ENCODE results near the gene SENP3. TPM values are rescaled to one million over a fixed set of nuclear protein-coding genes. Genes with fewer than 3 reads are reported as not detected.

SENP3 gene
- total RNA-seq (2014; rRNA removed; shearing (Covaris generic); ENCODE audit: low replicate concordance) = 85.6 and 106 TPM in 2 replicates

DNA sequence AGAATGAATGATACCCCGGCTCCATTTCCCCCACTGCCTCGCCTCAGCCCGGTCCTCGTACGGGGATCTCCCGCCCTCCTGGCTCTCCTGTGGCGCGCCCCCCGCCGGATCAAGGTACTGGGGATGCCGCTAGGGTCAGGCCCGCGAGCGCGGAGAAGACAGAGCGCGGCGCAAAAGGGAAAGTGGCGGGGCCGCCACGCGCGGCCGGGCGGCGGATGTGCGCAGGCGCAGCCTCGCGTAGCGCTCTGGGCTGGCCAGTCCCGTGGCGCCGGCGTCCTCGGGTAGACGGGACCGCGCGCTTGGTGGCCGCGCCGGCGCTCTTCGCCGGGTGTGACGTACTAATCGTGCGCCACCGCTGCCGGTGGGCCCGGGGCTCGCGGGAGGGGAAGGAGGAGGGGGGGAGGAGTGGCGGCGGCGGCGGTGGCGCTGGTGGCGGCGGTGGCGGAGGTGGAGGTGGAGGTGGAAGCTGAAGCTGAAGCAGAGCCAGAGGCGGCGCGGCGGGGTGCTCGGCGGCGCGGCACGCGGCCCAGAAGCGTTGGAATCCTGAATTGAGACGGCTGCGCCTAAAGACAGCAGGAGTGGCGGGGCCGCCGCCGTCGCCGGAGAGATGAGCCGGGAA, at the start of gene SENP3:
Gene SENP3 (plus strand): TSS at position 331 of the 619 bp plus-strand sequence. CDS start 1,158 bp downstream, outside the sequence.
- Histone ChIP-seq H3K36me3 (peaks cover 13% of the 10 kb centered on the region), H3K27me3 (no peaks in the 10 kb centered on the region), H3K4me3 (peak within 1 kb of the TSS; percentile 71), H3K9me3 (no peaks in the 10 kb centered on the region)
- peak; percentile 87 for DNase-seq

DNA sequence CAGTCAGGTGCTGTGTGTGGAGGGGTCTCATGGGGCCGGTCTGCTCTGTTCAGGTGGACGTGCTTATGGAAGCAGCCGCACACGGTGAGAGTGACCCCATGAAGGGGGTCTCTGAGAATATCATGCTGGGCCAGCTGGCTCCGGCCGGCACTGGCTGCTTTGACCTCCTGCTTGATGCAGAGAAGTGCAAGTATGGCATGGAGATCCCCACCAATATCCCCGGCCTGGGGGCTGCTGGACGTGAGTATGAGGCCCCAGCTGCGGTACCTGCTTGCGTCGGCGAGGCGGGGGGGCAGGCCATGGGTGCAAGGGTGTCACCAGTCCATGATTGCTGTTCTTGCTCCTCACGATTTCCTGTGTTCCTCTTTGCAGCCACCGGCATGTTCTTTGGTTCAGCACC, 49.6 kb upstream of the SENP3 start:
- H3K9me3 ChIP-seq = no peaks in the 10 kb centered on the region
- H3K36me3 ChIP-seq = peaks cover 2% of the 10 kb centered on the region
- no peak overlapping the region for H3K4me3 ChIP-seq
- DNase-seq = no peak
- no peaks in the 10 kb centered on the region for H3K27me3 ChIP-seq

DNA sequence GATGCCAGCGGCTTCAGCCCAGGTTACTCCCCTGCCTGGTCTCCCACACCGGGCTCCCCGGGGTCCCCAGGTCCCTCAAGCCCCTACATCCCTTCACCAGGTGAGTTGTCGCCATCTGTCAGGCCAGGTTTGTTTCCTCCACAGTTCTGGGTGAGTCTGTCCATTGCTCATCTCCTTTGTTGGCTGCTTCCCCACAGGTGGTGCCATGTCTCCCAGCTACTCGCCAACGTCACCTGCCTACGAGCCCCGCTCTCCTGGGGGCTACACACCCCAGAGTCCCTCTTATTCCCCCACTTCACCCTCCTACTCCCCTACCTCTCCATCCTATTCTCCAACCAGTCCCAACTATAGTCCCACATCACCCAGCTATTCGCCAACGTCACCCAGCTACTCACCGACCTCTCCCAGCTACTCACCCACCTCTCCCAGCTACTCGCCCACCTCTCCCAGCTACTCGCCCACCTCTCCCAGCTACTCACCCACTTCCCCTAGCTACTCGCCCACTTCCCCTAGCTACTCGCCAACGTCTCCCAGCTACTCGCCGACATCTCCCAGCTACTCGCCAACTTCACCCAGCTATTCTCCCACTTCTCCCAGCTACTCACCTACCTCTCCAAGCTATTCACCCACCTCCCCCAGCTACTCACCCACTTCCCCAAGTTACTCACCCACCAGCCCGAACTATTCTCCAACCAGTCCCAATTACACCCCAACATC, 48.7 kb upstream of the SENP3 start:
- H3K27me3 ChIP-seq = no peaks in the 10 kb centered on the region
- no peaks in the 10 kb centered on the region for H3K9me3 ChIP-seq
- DNase-seq = no peak
- H3K4me3 ChIP-seq = no peak overlapping the region
- H3K36me3 ChIP-seq = peaks cover 2% of the 10 kb centered on the region

DNA sequence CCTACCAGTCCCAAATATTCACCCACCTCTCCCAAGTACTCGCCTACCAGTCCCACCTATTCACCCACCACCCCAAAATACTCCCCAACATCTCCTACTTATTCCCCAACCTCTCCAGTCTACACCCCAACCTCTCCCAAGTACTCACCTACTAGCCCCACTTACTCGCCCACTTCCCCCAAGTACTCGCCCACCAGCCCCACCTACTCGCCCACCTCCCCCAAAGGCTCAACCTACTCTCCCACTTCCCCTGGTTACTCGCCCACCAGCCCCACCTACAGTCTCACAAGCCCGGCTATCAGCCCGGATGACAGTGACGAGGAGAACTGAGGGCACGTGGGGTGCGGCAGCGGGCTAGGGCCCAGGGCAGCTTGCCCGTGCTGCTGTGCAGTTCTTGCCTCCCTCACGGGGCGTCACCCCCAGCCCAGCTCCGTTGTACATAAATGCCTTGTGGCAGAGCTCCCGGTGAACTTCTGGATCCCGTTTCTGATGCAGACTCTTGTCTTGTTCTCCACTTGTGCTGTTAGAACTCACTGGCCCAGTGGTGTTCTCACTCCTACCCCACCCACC, 47.8 kb upstream of the SENP3 start:
- no peak overlapping the region for H3K4me3 ChIP-seq
- H3K27me3 ChIP-seq = no peaks in the 10 kb centered on the region
- no peaks in the 10 kb centered on the region for H3K9me3 ChIP-seq
- H3K36me3 ChIP-seq = no peaks in the 10 kb centered on the region; the same call in none of the 2 replicates
- no peak for DNase-seq

GRCh38 chr17:7515911-7516610, 45.7 kb upstream of the SENP3 start:
- no peak for DNase-seq
- H3K27me3 ChIP-seq = no peaks in the 10 kb centered on the region
- H3K36me3 ChIP-seq = no peaks in the 10 kb centered on the region
- H3K4me3 ChIP-seq = no peak overlapping the region
- no peaks in the 10 kb centered on the region for H3K9me3 ChIP-seq

DNA sequence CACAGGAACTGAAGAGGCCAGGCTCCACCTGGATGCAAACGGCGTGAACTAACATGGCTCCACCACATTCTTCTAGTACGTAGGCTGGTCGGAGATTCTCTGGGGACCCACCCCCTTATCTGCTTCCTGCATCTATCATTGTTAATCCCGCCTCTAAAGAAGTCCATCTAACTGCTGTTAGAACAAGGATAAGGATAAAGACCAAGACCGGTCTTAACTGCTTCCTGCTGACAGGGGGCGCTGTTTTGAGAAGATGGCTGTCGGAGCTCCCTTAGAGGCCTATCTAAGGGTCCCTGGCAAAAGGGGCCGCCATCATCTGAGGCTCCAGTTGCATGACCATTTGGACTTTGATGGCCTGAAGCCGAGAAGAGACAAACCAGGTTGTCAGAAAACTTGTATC, 38.7 kb upstream of the SENP3 start:
- H3K27me3 ChIP-seq = no peaks in the 10 kb centered on the region
- H3K36me3 ChIP-seq = no peaks in the 10 kb centered on the region
- no peak for DNase-seq
- H3K4me3 ChIP-seq = no peak overlapping the region
- no peaks in the 10 kb centered on the region; the same call in 1 of the 2 replicates for H3K9me3 ChIP-seq

DNA sequence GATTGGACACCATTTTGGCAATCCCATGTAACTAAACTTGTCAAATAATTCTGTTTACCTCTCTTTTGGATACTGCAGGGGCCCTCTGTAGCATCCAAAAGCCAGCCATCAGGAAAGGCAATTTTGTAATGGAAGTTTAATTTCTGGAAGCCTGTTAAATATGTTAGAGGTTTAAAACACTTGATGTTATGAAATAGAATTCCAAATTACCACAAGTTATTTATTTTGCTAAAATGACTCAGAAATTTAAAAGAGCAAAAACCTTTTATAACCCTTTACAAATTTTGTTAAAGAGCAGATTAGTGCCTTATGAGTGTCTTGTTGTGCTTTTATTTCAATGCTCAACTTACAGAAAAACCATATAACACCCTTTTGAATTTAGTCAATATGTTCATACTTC, 32.9 kb upstream of the SENP3 start:
- DNase-seq = no peak
- no peaks in the 10 kb centered on the region for H3K36me3 ChIP-seq
- H3K27me3 ChIP-seq = no peaks in the 10 kb centered on the region
- H3K4me3 ChIP-seq = no peak overlapping the region
- peaks cover 2% of the 10 kb centered on the region; the same call in 1 of the 2 replicates for H3K9me3 ChIP-seq

- H3K27me3 ChIP-seq = no peaks in the 10 kb centered on the region
- no peak overlapping the region for H3K4me3 ChIP-seq
- no peaks in the 10 kb centered on the region for H3K36me3 ChIP-seq
- no peak for DNase-seq
- H3K9me3 ChIP-seq = peaks cover 2% of the 10 kb centered on the region; the same call in 1 of the 2 replicates
Measured at GRCh38 chr17:7530023-7530900, 31.5 kb upstream of the SENP3 start.

DNA sequence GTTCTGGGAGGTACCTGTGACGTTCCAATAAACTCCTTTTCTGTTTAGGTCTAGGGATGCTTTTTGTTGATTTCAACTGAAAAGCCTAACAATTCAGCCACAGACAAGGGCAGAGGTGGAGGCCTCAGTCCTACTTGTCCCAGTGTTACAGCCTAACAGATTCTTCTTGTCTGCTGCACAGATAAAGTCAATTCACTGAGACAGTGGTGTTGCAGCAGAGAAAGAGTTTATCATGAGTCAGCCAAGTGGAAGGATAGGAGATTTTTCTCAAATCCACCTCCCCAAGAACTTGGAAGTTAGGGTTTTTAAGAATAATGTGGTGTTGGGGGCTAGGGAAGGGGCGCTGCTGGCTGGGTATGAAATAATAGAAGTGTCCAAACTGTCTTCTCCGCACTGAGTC, 23.7 kb upstream of the SENP3 start:
- no peak for DNase-seq
- H3K4me3 ChIP-seq = no peak overlapping the region
- peaks cover 5% of the 10 kb centered on the region; the same call in 1 of the 2 replicates for H3K9me3 ChIP-seq
- no peaks in the 10 kb centered on the region for H3K27me3 ChIP-seq
- no peaks in the 10 kb centered on the region for H3K36me3 ChIP-seq

GRCh38 chr17:7538891-7539545, 22.7 kb upstream of the SENP3 start:
- H3K36me3 ChIP-seq = no peaks in the 10 kb centered on the region
- no peak overlapping the region for H3K4me3 ChIP-seq
- H3K9me3 ChIP-seq = peaks cover 5% of the 10 kb centered on the region; the same call in 1 of the 2 replicates
- H3K27me3 ChIP-seq = no peaks in the 10 kb centered on the region
- DNase-seq = no peak

- no peak for DNase-seq
- Histone ChIP-seq H3K4me3 (no peak overlapping the region), H3K9me3 (peaks cover 5% of the 10 kb centered on the region; the same call in 1 of the 2 replicates), H3K27me3 (no peaks in the 10 kb centered on the region), H3K36me3 (no peaks in the 10 kb centered on the region)
Measured at GRCh38 chr17:7541074-7541621, 20.6 kb upstream of the SENP3 start.

DNA sequence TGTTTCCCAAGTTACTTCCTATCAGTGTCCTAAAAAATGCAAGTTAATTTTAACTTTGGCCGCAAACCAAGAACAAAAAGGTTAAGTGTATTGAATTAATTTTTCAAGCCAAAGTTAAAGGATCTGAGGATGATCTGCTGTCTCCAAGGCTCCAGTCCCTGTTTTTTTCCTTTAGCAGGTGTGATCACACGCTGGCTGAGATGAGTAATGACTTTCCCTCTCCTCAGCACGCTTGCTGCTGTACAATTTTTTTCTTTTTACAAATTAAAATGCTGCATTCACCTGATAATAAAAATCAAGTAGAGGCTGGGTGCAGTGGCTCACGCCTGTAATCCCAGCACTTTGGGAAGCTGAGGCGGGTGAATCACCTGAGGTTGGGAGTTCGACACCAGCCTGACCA, 16.8 kb upstream of the SENP3 start:
- no peaks in the 10 kb centered on the region for H3K27me3 ChIP-seq
- no peak overlapping the region for H3K4me3 ChIP-seq
- no peaks in the 10 kb centered on the region for H3K9me3 ChIP-seq
- H3K36me3 ChIP-seq = no peaks in the 10 kb centered on the region
- DNase-seq = no peak

- H3K36me3 ChIP-seq = no peaks in the 10 kb centered on the region
- H3K9me3 ChIP-seq = no peaks in the 10 kb centered on the region
- peak within 1 kb of the TSS; percentile 48 for H3K4me3 ChIP-seq
- H3K27me3 ChIP-seq = no peaks in the 10 kb centered on the region
- peak; percentile 31 for DNase-seq
Measured at GRCh38 chr17:7548585-7549400, 12.9 kb upstream of the SENP3 start, which contains the start of gene TNFSF12. TNFSF12 (plus strand) TSS chr17:7549058; CDS start chr17:7549154, 96 bp downstream.

DNA sequence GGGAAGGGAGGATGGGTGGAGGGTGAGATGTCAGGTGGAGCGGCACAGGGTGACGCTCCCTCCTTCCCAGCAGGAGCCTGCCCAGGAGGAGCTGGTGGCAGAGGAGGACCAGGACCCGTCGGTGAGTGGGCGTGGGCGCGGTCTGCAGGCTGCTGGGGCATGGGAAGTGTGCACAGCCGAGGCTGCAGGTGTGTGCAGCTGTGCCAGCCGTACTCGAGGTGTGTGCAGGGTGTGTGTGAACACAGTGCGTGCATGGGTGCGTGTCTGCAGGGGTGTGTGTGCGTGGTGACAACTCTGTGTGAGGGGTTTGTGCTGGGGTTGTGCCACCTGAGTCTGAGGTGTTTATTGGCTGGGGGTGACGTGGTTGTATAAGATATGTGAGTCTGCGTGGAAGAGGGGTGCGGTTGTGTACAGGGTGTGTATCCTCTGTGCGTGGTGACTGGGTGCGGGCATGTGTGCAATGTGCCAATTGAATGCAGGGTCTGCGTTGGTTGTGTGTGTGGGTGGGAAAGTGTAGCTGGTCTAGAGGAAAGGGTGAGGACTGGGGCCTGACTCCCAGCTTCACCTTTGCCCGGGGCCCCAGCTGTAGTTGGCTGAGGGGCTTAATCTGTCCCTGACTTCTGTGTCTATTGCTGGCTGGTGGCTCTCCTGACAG, 12.2 kb upstream of the SENP3 start:
- peak overlapping the region; percentile 48; the same call in 1 of the 2 replicates for H3K4me3 ChIP-seq
- no peaks in the 10 kb centered on the region for H3K9me3 ChIP-seq
- H3K27me3 ChIP-seq = no peaks in the 10 kb centered on the region
- no peaks in the 10 kb centered on the region for H3K36me3 ChIP-seq
- no peak for DNase-seq
